H9 (cell line): ENCODE measurements around the gene HLX. TPM values are rescaled to one million over a fixed set of nuclear protein-coding genes. Genes with fewer than 3 reads are reported as not detected.

Experiments used
- DNase-seq: peaks from one replicate; pipeline ENCODE4 v3.0.0-alpha.2; 2017
- H2AFZ ChIP-seq: one replicate; pipeline ENCODE4 v1.6.1; 2013; ENCODE audit warnings: mild to moderate bottlenecking, low read length, control low read depth, moderate library complexity
- H2AK5ac ChIP-seq: 2 replicates; pipeline ENCODE4 v1.6.1; 2013; ENCODE audit warnings: low read length, control low read depth, mixed read lengths; ENCODE audit not compliant: insufficient read length
- H2BK120ac ChIP-seq: one replicate; pipeline ENCODE4 v1.6.1; 2013; ENCODE audit warnings: low read depth, mild to moderate bottlenecking, low read length, control low read depth, inconsistent platforms; ENCODE audit not compliant: poor library complexity, severe bottlenecking
- H2BK12ac ChIP-seq: 2 replicates; pipeline ENCODE4 v1.6.1; 2013; ENCODE audit warnings: low read length, control low read depth, mixed read lengths, low read depth; ENCODE audit not compliant: insufficient read length
- H2BK15ac ChIP-seq: 2 replicates; pipeline ENCODE4 v1.6.1; 2013; ENCODE audit warnings: low read depth, low read length, control low read depth
- H2BK20ac ChIP-seq: one replicate; pipeline ENCODE4 v1.6.1; 2013; ENCODE audit warnings: low read depth, mild to moderate bottlenecking, low read length, control low read depth, inconsistent platforms; ENCODE audit not compliant: poor library complexity, severe bottlenecking
- H2BK5ac ChIP-seq: 2 replicates; pipeline ENCODE4 v1.6.1; 2013; ENCODE audit warnings: low read length, control low read depth, mixed read lengths; ENCODE audit not compliant: insufficient read length
- H3K14ac ChIP-seq: 2 replicates; pipeline ENCODE4 v1.6.1; 2013; ENCODE audit warnings: low read length, control low read depth; ENCODE audit not compliant: insufficient read depth
- H3K18ac ChIP-seq: 2 replicates; pipeline ENCODE4 v1.6.1; 2013; ENCODE audit warnings: low read depth, mild to moderate bottlenecking, mixed read lengths, low read length, control low read depth; ENCODE audit not compliant: insufficient read length
- H3K23ac ChIP-seq: 2 replicates; pipeline ENCODE4 v1.6.1; 2013; ENCODE audit warnings: low read length, control low read depth, mixed read lengths, low read depth; ENCODE audit not compliant: insufficient read length
- H3K23me2 ChIP-seq: 2 replicates; pipeline ENCODE4 v1.6.1; 2013; ENCODE audit warnings: low read depth, mild to moderate bottlenecking, mixed read lengths, low read length, control low read depth; ENCODE audit not compliant: insufficient read length, poor library complexity, severe bottlenecking
- H3K27ac ChIP-seq: 2 replicates; pipeline ENCODE4 v1.5.1; 2013; ENCODE audit warnings: low read length, control low read depth, mixed read lengths, low read depth; ENCODE audit not compliant: insufficient read length
- H3K27me3 ChIP-seq: 2 replicates; pipeline ENCODE4 v1.6.1; 2013; ENCODE audit warnings: low read length, control low read depth, inconsistent platforms; ENCODE audit not compliant: insufficient read depth
- H3K4ac ChIP-seq: 2 replicates; pipeline ENCODE4 v1.6.1; 2013; ENCODE audit warnings: low read depth, mild to moderate bottlenecking, control low read depth, inconsistent platforms, low read length, moderate library complexity
- H3K4me1 ChIP-seq: 2 replicates; pipeline ENCODE4 v1.6.1; 2013; ENCODE audit warnings: low read length, control low read depth, inconsistent platforms; ENCODE audit not compliant: insufficient read depth
- H3K4me2 ChIP-seq: 2 replicates; pipeline ENCODE4 v1.6.1; 2013; ENCODE audit warnings: low read length, control low read depth, mixed read lengths; ENCODE audit not compliant: insufficient read length, insufficient read depth
- H3K56ac ChIP-seq: 2 replicates; pipeline ENCODE4 v1.6.1; 2013; ENCODE audit warnings: low read depth, mild to moderate bottlenecking, mixed read lengths, low read length, control low read depth; ENCODE audit not compliant: insufficient read length
- H3K79me1 ChIP-seq: 2 replicates; pipeline ENCODE4 v1.6.1; 2013; ENCODE audit warnings: low read depth, mild to moderate bottlenecking, moderate library complexity, low read length, control low read depth, inconsistent platforms; ENCODE audit not compliant: insufficient read depth, poor library complexity, severe bottlenecking
- H3K79me2 ChIP-seq: 2 replicates; pipeline ENCODE4 v1.6.1; 2013; ENCODE audit warnings: low read length, control low read depth, inconsistent platforms; ENCODE audit not compliant: insufficient read depth
- H3K9ac ChIP-seq: 2 replicates; pipeline ENCODE4 v1.6.1; 2013; ENCODE audit warnings: low read length, control low read depth, mixed read lengths; ENCODE audit not compliant: insufficient read length; ENCODE audit errors: extremely low read depth
- H3K9me3 ChIP-seq: one replicate; pipeline ENCODE4 v1.6.1; 2013; ENCODE audit warnings: low read depth, low read length, inconsistent platforms; ENCODE audit not compliant: control insufficient read depth
- H3T11ph ChIP-seq: one replicate; pipeline ENCODE4 v1.6.1; 2013; ENCODE audit warnings: mild to moderate bottlenecking, low read length, control low read depth, inconsistent platforms
- H4K20me1 ChIP-seq: one replicate; pipeline ENCODE4 v1.6.1; 2013; ENCODE audit not compliant: control insufficient read depth, insufficient read length, insufficient read depth
- H4K5ac ChIP-seq: 2 replicates; pipeline ENCODE4 v1.6.1; 2013; ENCODE audit warnings: low read depth, mild to moderate bottlenecking, mixed read lengths, low read length, control low read depth; ENCODE audit not compliant: insufficient read length
- H4K8ac ChIP-seq: replicated peaks from 2 replicates; pipeline ENCODE4 v1.6.1; 2013; ENCODE audit warnings: low read length, control low read depth, mixed read lengths, low read depth; ENCODE audit not compliant: insufficient read length
- H4K91ac ChIP-seq: 2 replicates; pipeline ENCODE4 v1.6.1; 2013; ENCODE audit warnings: low read depth, mild to moderate bottlenecking, moderate library complexity, mixed read lengths, low read length, control low read depth; ENCODE audit not compliant: insufficient read length
- H3K27ac Mint-ChIP-seq, 3 experiments: 2 replicates in 2 of 3; 3 replicates in 1 of 3; pipeline ENCODE4 v1.8.0; 2020 to 2021; ENCODE audit warnings: mixed read lengths in 3 of 3, mild to moderate bottlenecking in 1 of 3, moderate library complexity in 1 of 3
- H3K27me3 Mint-ChIP-seq: 2 replicates; pipeline ENCODE4 v1.8.0; 2021; ENCODE audit warnings: low read depth, mild to moderate bottlenecking, moderate library complexity, mixed read lengths
- H3K36me3 Mint-ChIP-seq, 3 experiments: 2 replicates in 2 of 3; 3 replicates in 1 of 3; pipeline ENCODE4 v1.8.0; 2020 to 2021; ENCODE audit warnings: low read depth in 3 of 3, mixed read lengths in 3 of 3; ENCODE audit not compliant: insufficient read depth in 1 of 3
- H3K4me1 Mint-ChIP-seq, 2 experiments: 2 replicates each; pipeline ENCODE4 v1.8.0; 2020; ENCODE audit warnings: mixed read lengths in 2 of 2
- H3K4me3 Mint-ChIP-seq, 2 experiments: 2 replicates in 1 of 2; 3 replicates in 1 of 2; pipeline ENCODE4 v1.8.0; 2020 to 2021; ENCODE audit warnings: mild to moderate bottlenecking in 2 of 2, mixed read lengths in 2 of 2, moderate library complexity in 1 of 2
- H3K9me3 Mint-ChIP-seq, 2 experiments: 2 replicates in 1 of 2; 3 replicates in 1 of 2; pipeline ENCODE4 v1.8.0; 2020; ENCODE audit warnings: mild to moderate bottlenecking in 2 of 2, mixed read lengths in 2 of 2, moderate library complexity in 1 of 2
- WGBS: extraction: QIAGEN DNeasy Blood & Tissue Kit; methylation state at CpG from one replicate; pipeline ENCODE4 v1.1.7; 2013; ENCODE audit warnings: missing lambda C conversion rate, low lambda C conversion rate, mixed read lengths; ENCODE audit not compliant: insufficient read length; ENCODE audit errors: extremely low coverage; 5-methylcytosine and 5-hydroxymethylcytosine counted together
- total RNA-seq: library from RNA; stranded (reverse); gene quantifications from 2 replicates; pipeline ENCODE4 v1.2.1, GENCODE V29; 2021
- TF ChIP-seq, protein P1 (sequence below): fragments of 200-600 bp; sonication (generic); conservative IDR thresholded peaks from 3 replicates; pipeline ENCODE4 v1.8.0; 2021; ENCODE audit warnings: antibody characterized with exemption, mild to moderate bottlenecking

The HLX gene
- total RNA-seq, 1 experiment from 2014 or later, result 0.37 TPM

GRCh38 chr1:220915117-220915440 is 35.8 kb downstream of the HLX start:
- no peaks in the 10 kb centered on the region for H3K79me2 ChIP-seq
- H2BK12ac ChIP-seq, result no peak overlapping the region
- H3K4me1 ChIP-seq, result no peaks in the 10 kb centered on the region
- H3K4me2 ChIP-seq, result no peak overlapping the region
- H3K27ac Mint-ChIP-seq, result no peak overlapping the region
- no peak overlapping the region for H3K18ac ChIP-seq
- H3T11ph ChIP-seq, result no peak overlapping the region
- no peak overlapping the region for H3K4me3 Mint-ChIP-seq
- no peak overlapping the region for H4K91ac ChIP-seq
- H2AFZ ChIP-seq, result no peak overlapping the region
- H2BK15ac ChIP-seq, result no peak overlapping the region
- H2BK20ac ChIP-seq, result no peak overlapping the region
- H2BK120ac ChIP-seq, result no peak overlapping the region
- H3K27ac ChIP-seq, result no peak overlapping the region
- H4K8ac ChIP-seq, result no peak overlapping the region
- no peaks in the 10 kb centered on the region for H3K79me1 ChIP-seq
- peaks cover 12% of the 10 kb centered on the region for H3K27me3 Mint-ChIP-seq
- H4K20me1 ChIP-seq, result no peaks in the 10 kb centered on the region
- no peaks in the 10 kb centered on the region for H3K9me3 Mint-ChIP-seq
- no peak overlapping the region for H3K4ac ChIP-seq
- H3K36me3 Mint-ChIP-seq, result no peaks in the 10 kb centered on the region
- WGBS, result no CpG with 5 or more reads among the region's 4 CpGs
- H4K5ac ChIP-seq, result no peak overlapping the region
- no peak overlapping the region for H3K23ac ChIP-seq
- H3K9ac ChIP-seq, result no peak overlapping the region
- DNase-seq, result no peak
- H3K56ac ChIP-seq, result no peak overlapping the region
- no peaks in the 10 kb centered on the region; the same call in 1 of the 2 replicates for H3K27me3 ChIP-seq
- no peak overlapping the region for H2AK5ac ChIP-seq
- TF ChIP-seq, protein P1, sequence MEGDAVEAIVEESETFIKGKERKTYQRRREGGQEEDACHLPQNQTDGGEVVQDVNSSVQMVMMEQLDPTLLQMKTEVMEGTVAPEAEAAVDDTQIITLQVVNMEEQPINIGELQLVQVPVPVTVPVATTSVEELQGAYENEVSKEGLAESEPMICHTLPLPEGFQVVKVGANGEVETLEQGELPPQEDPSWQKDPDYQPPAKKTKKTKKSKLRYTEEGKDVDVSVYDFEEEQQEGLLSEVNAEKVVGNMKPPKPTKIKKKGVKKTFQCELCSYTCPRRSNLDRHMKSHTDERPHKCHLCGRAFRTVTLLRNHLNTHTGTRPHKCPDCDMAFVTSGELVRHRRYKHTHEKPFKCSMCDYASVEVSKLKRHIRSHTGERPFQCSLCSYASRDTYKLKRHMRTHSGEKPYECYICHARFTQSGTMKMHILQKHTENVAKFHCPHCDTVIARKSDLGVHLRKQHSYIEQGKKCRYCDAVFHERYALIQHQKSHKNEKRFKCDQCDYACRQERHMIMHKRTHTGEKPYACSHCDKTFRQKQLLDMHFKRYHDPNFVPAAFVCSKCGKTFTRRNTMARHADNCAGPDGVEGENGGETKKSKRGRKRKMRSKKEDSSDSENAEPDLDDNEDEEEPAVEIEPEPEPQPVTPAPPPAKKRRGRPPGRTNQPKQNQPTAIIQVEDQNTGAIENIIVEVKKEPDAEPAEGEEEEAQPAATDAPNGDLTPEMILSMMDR, result no peak
- H3K4me1 Mint-ChIP-seq, result no peaks in the 10 kb centered on the region
- no peak overlapping the region for H2BK5ac ChIP-seq
- no peaks in the 10 kb centered on the region for H3K9me3 ChIP-seq
- H3K14ac ChIP-seq, result no peak overlapping the region
- no peaks in the 10 kb centered on the region for H3K23me2 ChIP-seq
